SU-DHL-6 (cell line): Measurements from ENCODE around the gene PODNL1.

Experiments used
- H2AFZ ChIP-seq: fragments of 200-600 bp; sonication (generic); 2 replicates; pipeline ENCODE4 v1.6.1; 2014; ENCODE audit warnings: low read depth, mild to moderate bottlenecking, moderate library complexity, mixed read lengths, antibody characterized with exemption, low read length; ENCODE audit not compliant: severe bottlenecking
- H3F3A ChIP-seq: fragments of 200-600 bp; shearing (Covaris generic); 2 replicates; pipeline ENCODE4 v1.6.0; 2016; ENCODE audit warnings: antibody characterized with exemption, mild to moderate bottlenecking; ENCODE audit not compliant: insufficient read depth
- H3K27ac ChIP-seq: fragments of 200-600 bp; sonication (generic); 2 replicates; pipeline ENCODE4 v1.5.1; 2016; ENCODE audit warnings: low read depth, mild to moderate bottlenecking, low read length, moderate library complexity, mixed read lengths
- H3K27me3 ChIP-seq: fragments of 200-600 bp; sonication (generic), shearing (Covaris generic); 2 replicates; pipeline ENCODE4 v1.6.0; 2014; ENCODE audit warnings: mild to moderate bottlenecking, low read length
- H3K36me3 ChIP-seq: fragments of 200-600 bp; sonication (generic); 2 replicates; pipeline ENCODE4 v1.6.1; 2014; ENCODE audit warnings: mild to moderate bottlenecking, low read length, mixed read lengths
- H3K4me2 ChIP-seq: fragments of 300-600, 200-600 bp; shearing (Covaris generic), sonication (generic); 2 replicates; pipeline ENCODE4 v1.6.0; 2014; ENCODE audit warnings: low read length, low read depth, mild to moderate bottlenecking; ENCODE audit not compliant: poor library complexity, severe bottlenecking
- H3K4me3 ChIP-seq: fragments of 200-600 bp; sonication (generic); 2 replicates; pipeline ENCODE4 v1.5.1; 2014; ENCODE audit warnings: antibody characterized with exemption, low read length, mild to moderate bottlenecking, mixed read lengths; ENCODE audit not compliant: insufficient read depth, poor library complexity, severe bottlenecking
- H3K79me2 ChIP-seq: fragments of 200-600 bp; sonication (generic); 2 replicates; pipeline ENCODE4 v1.6.1; 2014; ENCODE audit warnings: mild to moderate bottlenecking, low read length, moderate library complexity; ENCODE audit not compliant: insufficient read depth
- H3K9ac ChIP-seq: fragments of 200-600 bp; sonication (generic); 2 replicates; pipeline ENCODE4 v1.7.0; 2014; ENCODE audit warnings: mild to moderate bottlenecking, low read length
- H3K9me2 ChIP-seq: fragments of 200-600 bp; sonication (generic); replicated peaks from 2 replicates; pipeline ENCODE4 v1.6.1; 2014; ENCODE audit warnings: low read length; ENCODE audit not compliant: insufficient read depth
- H3K9me3 ChIP-seq: fragments of 200-600 bp; sonication (generic); 2 replicates; pipeline ENCODE4 v1.6.1; 2014; ENCODE audit warnings: low read length, mixed read lengths; ENCODE audit not compliant: insufficient read depth
- H4K20me1 ChIP-seq: fragments of 200-600 bp; sonication (generic); 2 replicates; pipeline ENCODE4 v1.6.1; 2014; ENCODE audit warnings: low read depth, mild to moderate bottlenecking, antibody characterized with exemption, low read length, moderate library complexity, mixed read lengths
- CTCF ChIP-seq: fragments of 200-600 bp; sonication (generic); IDR thresholded peaks from one replicate; pipeline ENCODE4 v1.5.1; 2017; ENCODE audit warnings: antibody characterized with exemption, mild to moderate bottlenecking, low read length, moderate library complexity; ENCODE audit not compliant: insufficient read depth, poor library complexity, severe bottlenecking
- EZH2phosphoT487 ChIP-seq: fragments of 200-600 bp; sonication (generic), shearing (Covaris generic); conservative IDR thresholded peaks from 2 replicates; pipeline ENCODE4 v1.6.1; 2018; ENCODE audit warnings: mild to moderate bottlenecking, antibody characterized with exemption, low read length, moderate library complexity, mixed read lengths

The PODNL1 gene

DNA sequence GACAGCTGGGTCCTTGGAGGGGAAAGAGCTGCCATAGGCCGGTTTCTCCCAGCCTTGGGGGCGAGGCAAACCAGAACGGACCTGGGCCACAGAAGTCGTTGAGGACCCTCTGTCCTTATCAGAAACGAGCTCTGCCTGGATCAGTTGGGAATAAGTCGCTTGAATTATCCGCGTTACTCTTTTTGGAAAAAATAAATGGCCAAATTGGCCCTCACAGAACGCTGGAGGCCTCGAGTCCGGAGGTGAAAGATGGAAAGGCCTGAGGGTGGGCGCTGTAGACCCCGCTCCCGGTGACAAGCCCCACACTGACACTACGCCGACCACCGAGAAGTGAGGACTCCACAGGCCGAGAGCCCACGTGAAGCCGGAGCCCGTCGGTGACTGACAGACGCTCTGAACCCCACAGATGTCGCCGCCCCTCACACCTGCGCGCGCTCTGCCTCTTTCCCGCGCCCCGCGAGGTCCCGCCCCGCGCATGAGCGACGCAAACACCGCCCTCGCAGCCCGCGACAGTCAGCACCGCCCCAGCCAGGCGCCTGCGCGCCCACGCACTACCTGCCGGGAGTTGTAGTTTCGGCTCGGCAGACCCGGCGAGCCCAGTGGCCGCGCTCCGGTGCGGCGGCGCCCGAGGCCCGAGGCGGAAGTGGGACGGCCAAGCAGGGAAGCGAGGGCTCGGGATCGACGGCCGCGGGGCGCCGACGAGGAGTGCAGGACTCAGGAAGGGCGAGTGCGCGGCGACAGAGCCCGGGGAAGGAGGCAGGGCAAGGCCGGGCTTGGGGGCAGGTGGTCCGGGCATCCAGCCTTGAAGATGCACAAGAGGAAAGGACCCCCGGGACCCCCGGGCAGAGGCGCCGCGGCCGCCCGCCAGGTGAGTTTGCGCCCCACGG lies 32.3 kb downstream of the PODNL1 start, which contains the start of the genes BRME1 and CC2D1A:
TSS of gene BRME1 (minus strand) at position 484 of the 887 bp plus-strand sequence. CDS start 1,225 bp downstream, outside the sequence.
TSS of gene CC2D1A (plus strand) at position 568 of the 887 bp plus-strand sequence. CDS start at position 809, 241 bp downstream.
- no peak for TF ChIP-seq EZH2phosphoT487
- no peak for TF ChIP-seq CTCF
- Histone ChIP-seq H3F3A (0 out of 2 replicates have a peak, but pooled peaks cover 3% of the 10 kb centered on the region), H3K9ac (peak within 1 kb of the TSS; percentile 74), H3K79me2 (peaks cover 4% of the 10 kb centered on the region), H3K4me2 (peak within 1 kb of the TSS; percentile 54), H3K36me3 (no peaks in the 10 kb centered on the region), H4K20me1 (no peaks in the 10 kb centered on the region), H3K27me3 (no peaks in the 10 kb centered on the region), H3K27ac (peak within 1 kb of the TSS; percentile 24; the same call in 1 of the 2 replicates), H3K9me2 (no peaks in the 10 kb centered on the region), H3K9me3 (no peaks in the 10 kb centered on the region), H2AFZ (peak within 1 kb of the TSS; percentile 66), H3K4me3 (peak within 1 kb of the TSS; percentile 74)

DNA sequence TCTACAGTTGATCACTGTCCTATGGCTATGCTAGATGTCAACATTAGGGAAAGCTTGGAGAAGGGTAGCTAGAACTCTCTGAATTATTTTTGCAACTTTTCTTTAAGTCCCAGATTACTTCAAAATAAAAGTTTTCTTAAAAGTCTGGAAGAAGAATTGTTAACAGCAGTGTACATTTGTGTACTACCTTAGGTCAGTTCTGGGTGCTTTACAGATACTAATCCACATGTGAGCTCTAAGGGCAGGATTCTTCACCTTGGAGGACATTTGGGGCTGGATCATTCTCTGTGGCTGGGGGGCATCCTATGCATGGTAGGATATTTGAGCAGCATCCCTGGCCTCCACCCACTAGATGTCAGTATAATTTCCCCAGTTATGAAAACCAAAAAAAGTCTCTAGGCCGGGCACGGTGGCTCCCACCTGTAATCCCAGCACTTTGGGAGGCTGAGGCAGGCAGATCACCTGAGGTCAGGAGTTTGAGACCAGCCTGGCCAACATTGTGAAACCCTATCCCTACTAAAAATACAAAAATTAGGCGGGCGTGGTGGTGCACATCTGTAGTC lies 35.1 kb downstream of the PODNL1 start:
- TF ChIP-seq EZH2phosphoT487, result no peak
- peak; percentile 41 for TF ChIP-seq CTCF
- no peak overlapping the region for H3K27ac ChIP-seq
- no peaks in the 10 kb centered on the region for H3K9me3 ChIP-seq
- no peaks in the 10 kb centered on the region for H3K36me3 ChIP-seq
- H3K9ac ChIP-seq, result no peak overlapping the region
- no peaks in the 10 kb centered on the region for H4K20me1 ChIP-seq
- H3K79me2 ChIP-seq, result peaks cover 4% of the 10 kb centered on the region
- peak overlapping the region; percentile 62 for H2AFZ ChIP-seq
- no peak overlapping the region for H3K4me2 ChIP-seq
- H3F3A ChIP-seq, result 0 out of 2 replicates have a peak, but pooled peaks cover 3% of the 10 kb centered on the region
- H3K9me2 ChIP-seq, result no peaks in the 10 kb centered on the region
- H3K4me3 ChIP-seq, result no peak overlapping the region
- no peaks in the 10 kb centered on the region for H3K27me3 ChIP-seq

- TF ChIP-seq CTCF, result no peak
- TF ChIP-seq EZH2phosphoT487, result no peak
- H3K36me3 ChIP-seq, result no peaks in the 10 kb centered on the region
- H4K20me1 ChIP-seq, result no peaks in the 10 kb centered on the region
- H3F3A ChIP-seq, result no peaks in the 10 kb centered on the region
- no peaks in the 10 kb centered on the region for H3K9me3 ChIP-seq
- H3K79me2 ChIP-seq, result no peaks in the 10 kb centered on the region
- no peaks in the 10 kb centered on the region for H3K9me2 ChIP-seq
- H3K9ac ChIP-seq, result peak overlapping the region; percentile 17; the same call in 1 of the 2 replicates
- H2AFZ ChIP-seq, result no peak overlapping the region
- no peaks in the 10 kb centered on the region for H3K27me3 ChIP-seq
- no peak overlapping the region for H3K4me3 ChIP-seq
- H3K4me2 ChIP-seq, result no peak overlapping the region
- no peak overlapping the region for H3K27ac ChIP-seq
Observed at GRCh38 chr19:13899912-13900584, 38.2 kb downstream of the PODNL1 start.
